Testis (tissue), 3 donors: Measurements from ENCODE around the gene FDXR. TPM values are rescaled to one million over a fixed set of nuclear protein-coding genes. Genes with fewer than 3 reads are reported as not detected.

Experiments used
- DNase-seq: peaks from one replicate; pipeline ENCODE4 v3.0.0-alpha.2; 2019
- H3K27ac ChIP-seq, 2 donors: fragments of 200-600 bp; sonication (generic); one replicate each; pipeline ENCODE4 v1.5.1; 2019
- H3K27me3 ChIP-seq: fragments of 200-600 bp; sonication (generic); one replicate; pipeline ENCODE4 v1.5.1; 2019
- H3K36me3 ChIP-seq: fragments of 200-600 bp; sonication (generic); one replicate; pipeline ENCODE4 v1.5.1; 2017; ENCODE audit warnings: low read depth; ENCODE audit errors: missing control alignments
- H3K4me1 ChIP-seq: fragments of 200-600 bp; sonication (generic); one replicate; pipeline ENCODE4 v1.5.1; 2019
- H3K4me3 ChIP-seq, 2 donors: fragments of 200-600 bp; sonication (generic); one replicate each; pipeline ENCODE4 v1.5.1; 2017 to 2019
- H3K9me3 ChIP-seq: fragments of 200-600 bp; sonication (generic); one replicate; pipeline ENCODE4 v1.5.1; 2017
- CTCF ChIP-seq, 3 experiments: fragments of 450-650 bp in 2 of 3; fragments of 200-600 bp in 1 of 3; sonication (generic) in 1 of 3; IDR thresholded peaks; one replicate each; pipeline ENCODE4 v1.5.1; 2016 to 2019; ENCODE audit warnings: antibody characterized with exemption in 3 of 3, mild to moderate bottlenecking in 2 of 3, moderate library complexity in 1 of 3
- POLR2A ChIP-seq: fragments of 450-650 bp; IDR thresholded peaks from one replicate; pipeline ENCODE4 v1.6.1; 2017; ENCODE audit warnings: antibody characterized with exemption, mild to moderate bottlenecking, moderate library complexity
- WGBS, 2 donors: methylation state at CpG; one replicate each; pipeline ENCODE4 v1.1.5; 2018; 5-methylcytosine and 5-hydroxymethylcytosine counted together
- intact Hi-C: fragments of 100-400 bp; cut with DNase I; formaldehyde crosslinking; loops from one replicate; pipeline ENCODE4 v1.15.1; 2023; ENCODE audit warnings: low total_unique reads
- polyA plus RNA-seq: library from polyadenylated mRNA; stranded (reverse); fragments of 350-450 nt; fragmentation: Illumina TruSeq; extraction: RNeasy Lipid Tissue Mini Kit (QIAGEN cat#74804); gene quantifications from one replicate; pipeline ENCODE4 v1.2.3, GENCODE V29; 2014; ENCODE audit warnings: low read depth, low replicate concordance; ENCODE audit not compliant: insufficient read depth
- total RNA-seq, 2 donors: library from RNA; depleted of rRNA; stranded (reverse); fragments of >200 nt; gene quantifications; one replicate each; pipeline ENCODE4 v1.2.3, GENCODE V29; 2016

FDXR gene
- total and polyA plus RNA-seq, 3 donors from 2014 or later = 97.1 to 216 (median 204) TPM

GRCh38 chr17:74879308-74879707, 6.5 kb upstream of the FDXR start:
- H3K4me3 ChIP-seq = no peak overlapping the region
- no peaks in the 10 kb centered on the region for H3K36me3 ChIP-seq
- 78 to 89% methylated on average over 4 to 16 of the region's 16 CpGs for WGBS, 2 donors
- intact Hi-C loops = no loop called here
- no peak for TF ChIP-seq POLR2A
- no peak for TF ChIP-seq CTCF (IDR thresholded peaks at IDR 0.05)
- DNase-seq = no peak
- H3K9me3 ChIP-seq = no peaks in the 10 kb centered on the region
- H3K27ac ChIP-seq = no peak overlapping the region
- peaks cover 10% of the 10 kb centered on the region for H3K4me1 ChIP-seq
- no peaks in the 10 kb centered on the region for H3K27me3 ChIP-seq

- no peaks in the 10 kb centered on the region for H3K9me3 ChIP-seq
- H3K27me3 ChIP-seq = no peaks in the 10 kb centered on the region
- no peak overlapping the region for H3K4me3 ChIP-seq
- intact Hi-C loops = no loop called here
- WGBS, 2 donors = 79 to 86% methylated on average over 2 of the region's 2 CpGs
- DNase-seq = no peak
- peaks cover 15% of the 10 kb centered on the region for H3K4me1 ChIP-seq
- TF ChIP-seq POLR2A (no peak), CTCF (IDR thresholded peaks at IDR 0.05) (no peak)
- H3K36me3 ChIP-seq = no peaks in the 10 kb centered on the region
- no peak overlapping the region for H3K27ac ChIP-seq
Measured at GRCh38 chr17:74878658-74879057, 5.9 kb upstream of the FDXR start.

GRCh38 chr17:74877592-74878548, 5.1 kb upstream of the FDXR start:
- no peaks in the 10 kb centered on the region for H3K36me3 ChIP-seq
- 37 to 46% methylated on average over 10 to 19 of the region's 19 CpGs for WGBS, 2 donors
- no peak overlapping the region for H3K27ac ChIP-seq
- H3K27me3 ChIP-seq = no peaks in the 10 kb centered on the region
- peaks cover 15% of the 10 kb centered on the region for H3K4me1 ChIP-seq
- intact Hi-C loops = no loop called here
- TF ChIP-seq POLR2A = no peak
- TF ChIP-seq CTCF (IDR thresholded peaks at IDR 0.05) = no peak
- no peak overlapping the region for H3K4me3 ChIP-seq
- DNase-seq = no peak
- H3K9me3 ChIP-seq = no peaks in the 10 kb centered on the region

- 56 to 71% methylated on average over 6 of the region's 6 CpGs for WGBS, 2 donors
- Histone ChIP-seq H3K27me3 (no peaks in the 10 kb centered on the region), H3K4me1 (peaks cover 15% of the 10 kb centered on the region), H3K36me3 (no peaks in the 10 kb centered on the region), H3K4me3 (no peak overlapping the region), H3K27ac (no peak overlapping the region), H3K9me3 (no peaks in the 10 kb centered on the region)
- intact Hi-C loops = no loop called here
- no peak for DNase-seq
- no peak for TF ChIP-seq POLR2A
- TF ChIP-seq CTCF (IDR thresholded peaks at IDR 0.05) = no peak
Measured at GRCh38 chr17:74875977-74876593, 3.3 kb upstream of the FDXR start.
